GM21825 (cell line): ENCODE data around the gene DDX39B.
A peak's percentile ranks its signal among the peaks of the same experiment; 100 is the strongest.
"Not testable (repeated sequence)": the region's sequence is repeated elsewhere in the genome, so short reads cannot be mapped to it uniquely, and the experiment has no call there.

ENCODE experiments used
- ATAC-seq: cut with Tn5 transposase; IDR thresholded peaks from one replicate; pipeline ENCODE4 v1.9.1; 2021; ENCODE audit warnings: mild to moderate bottlenecking, moderate library complexity; ENCODE audit not compliant: unreplicated experiment

Gene DDX39B

GRCh38 chr6:31529329-31530150, 12.3 kb downstream of the DDX39B start:
- ATAC-seq, result no peak

GRCh38 chr6:31528821-31529328, 12.9 kb downstream of the DDX39B start, which contains the start of gene MCCD1:
Gene MCCD1 (plus strand): TSS chr6:31528962. CDS start chr6:31529015, 53 bp downstream.
- no peak for ATAC-seq

DNA sequence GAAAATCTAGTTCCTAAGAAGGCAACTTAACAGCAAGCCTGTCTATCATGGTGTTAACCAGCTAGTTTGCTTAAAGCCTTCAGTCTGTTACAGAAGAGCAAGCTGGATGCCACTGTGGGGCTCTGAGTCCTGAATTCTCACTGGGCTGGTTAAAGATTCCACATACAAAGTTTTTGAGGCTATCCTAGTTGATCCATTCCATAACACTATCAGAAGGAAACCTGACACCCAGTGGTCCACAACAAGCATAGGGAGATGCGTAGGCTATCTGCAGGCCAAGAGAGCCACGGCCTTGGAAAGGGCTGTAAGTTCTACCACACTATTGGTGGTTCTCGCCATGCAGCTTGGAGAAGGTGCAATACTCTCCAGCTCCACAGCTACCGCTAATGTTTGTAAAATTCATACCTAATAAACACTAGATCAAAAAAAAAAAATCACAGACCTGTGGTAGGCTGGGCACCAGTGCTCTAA, 13.5 kb downstream of the DDX39B start:
- no peak for ATAC-seq

DNA sequence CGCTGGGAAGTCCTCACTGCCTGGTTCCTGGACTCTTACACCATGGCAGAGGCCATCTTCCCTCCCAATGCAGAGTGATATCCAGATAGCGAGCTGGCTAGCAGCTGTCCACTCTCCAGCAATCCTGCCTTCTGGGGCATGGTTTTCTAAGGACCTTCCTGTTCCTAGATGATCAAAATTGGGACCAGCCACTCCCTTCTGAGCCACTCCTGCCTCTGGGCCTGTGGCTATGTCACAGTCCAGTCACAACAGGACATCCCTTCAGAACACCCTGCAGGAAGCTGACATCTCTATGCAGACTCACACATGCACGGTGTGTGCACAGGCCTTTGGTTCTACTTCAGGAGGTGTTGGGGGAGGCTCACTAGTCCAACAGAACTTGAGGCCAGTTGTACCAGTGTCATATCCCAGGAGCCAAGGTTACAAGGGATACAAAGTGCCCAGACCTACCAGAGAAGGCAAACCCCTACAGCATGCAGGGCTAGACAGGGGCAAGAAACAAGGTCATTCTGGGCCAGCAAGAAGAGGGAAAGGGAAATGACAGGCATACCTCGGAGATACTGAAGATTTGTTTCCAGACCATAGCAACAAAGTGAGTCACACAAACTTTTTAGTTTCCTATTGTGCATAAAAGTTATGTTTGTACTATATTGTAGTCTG, 15.7 kb downstream of the DDX39B start:
- no peak for ATAC-seq

DNA sequence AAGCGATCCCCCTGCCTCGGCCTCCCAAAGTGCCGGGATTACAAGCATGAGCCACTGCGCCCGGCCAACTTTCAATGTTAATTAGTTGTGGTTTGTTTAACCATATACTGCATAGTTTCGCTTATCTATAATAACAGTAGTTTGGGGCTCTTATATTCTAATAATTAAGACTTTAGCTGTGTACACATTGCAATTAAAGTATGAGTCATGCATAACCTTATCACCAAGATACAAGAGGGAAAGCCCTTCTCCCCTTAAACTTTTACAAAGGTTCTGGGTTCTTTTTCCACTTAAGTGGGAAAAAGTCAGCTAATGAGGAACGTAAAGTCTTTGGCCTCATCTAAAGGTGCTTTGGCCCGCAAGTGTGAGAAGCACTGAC, 16.3 kb downstream of the DDX39B start:
- no peak for ATAC-seq

GRCh38 chr6:31521835-31522234, 20.0 kb downstream of the DDX39B start:
- no peak for ATAC-seq

DNA sequence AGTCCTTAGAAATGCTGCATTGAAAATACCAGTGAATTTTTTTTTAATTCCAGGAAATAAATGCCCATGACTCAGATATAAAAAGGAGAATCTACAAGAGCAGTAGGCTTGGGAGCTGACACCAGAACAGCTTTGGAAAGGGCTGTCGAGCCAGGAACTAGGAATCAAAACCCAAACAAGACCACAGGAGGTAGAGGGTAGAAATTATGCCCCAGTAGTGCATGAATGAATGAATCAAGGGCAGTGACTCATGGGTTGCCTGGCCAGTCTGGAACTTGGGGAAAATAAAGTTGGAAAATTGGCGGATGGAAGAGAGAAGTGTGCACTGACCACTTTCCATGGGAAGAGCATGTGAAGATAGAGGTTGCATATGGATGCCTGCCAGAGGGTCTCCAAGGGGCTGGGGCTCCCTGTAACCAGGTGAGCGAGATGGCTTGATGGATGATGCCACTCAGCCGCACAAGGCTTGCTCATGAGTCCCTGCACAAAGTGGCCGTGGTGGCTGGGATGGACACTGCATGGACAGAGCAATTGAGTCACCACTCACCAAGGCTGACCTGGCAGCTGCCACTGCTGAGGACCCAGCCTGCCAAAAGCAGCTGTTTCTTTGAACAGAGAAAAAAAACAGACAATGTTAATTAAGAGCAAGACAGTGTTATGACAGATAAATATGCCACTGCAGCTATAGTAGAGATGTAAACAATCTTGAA, 28.2 kb downstream of the DDX39B start:
- ATAC-seq, result no peak

GRCh38 chr6:31510007-31510406, 31.8 kb downstream of the DDX39B start:
- no peak for ATAC-seq

GRCh38 chr6:31509036-31509435, 32.8 kb downstream of the DDX39B start:
- not testable (repeated sequence) for ATAC-seq

DNA sequence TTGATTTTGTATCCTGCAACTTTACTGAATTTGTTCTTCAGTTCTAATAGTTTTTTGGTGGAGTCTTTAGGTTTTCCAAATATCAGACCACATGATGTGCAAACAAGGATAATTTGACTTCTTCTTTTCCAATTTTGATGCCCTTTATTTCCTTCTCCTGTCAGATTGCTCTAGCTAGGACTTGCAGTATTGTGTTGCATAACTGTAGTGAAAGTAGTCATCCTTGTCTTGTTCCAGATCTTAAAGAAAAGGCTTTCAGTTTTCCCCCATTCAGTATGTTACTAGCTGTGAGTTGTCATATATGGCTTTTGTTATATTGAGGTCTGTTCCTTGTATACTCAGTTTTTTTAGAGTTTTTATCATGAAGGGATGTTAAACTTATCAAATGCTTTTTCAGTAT, 39.2 kb downstream of the DDX39B start:
- no peak for ATAC-seq

- ATAC-seq, result not testable (repeated sequence)
These were observed 42.2 kb downstream of the DDX39B start for GRCh38 chr6:31499648-31500047.

- no peak for ATAC-seq
These were observed 43.1 kb downstream of the DDX39B start for GRCh38 chr6:31498748-31499147.

- ATAC-seq, result peak; percentile 47
These were observed 44.0 kb downstream of the DDX39B start, which contains the start of gene MICB for GRCh38 chr6:31497531-31498476. Gene MICB (plus strand): TSS chr6:31498145. CDS start chr6:31498194, 49 bp downstream.

GRCh38 chr6:31496826-31497225, 45.0 kb downstream of the DDX39B start:
- ATAC-seq, result not testable (repeated sequence)

DNA sequence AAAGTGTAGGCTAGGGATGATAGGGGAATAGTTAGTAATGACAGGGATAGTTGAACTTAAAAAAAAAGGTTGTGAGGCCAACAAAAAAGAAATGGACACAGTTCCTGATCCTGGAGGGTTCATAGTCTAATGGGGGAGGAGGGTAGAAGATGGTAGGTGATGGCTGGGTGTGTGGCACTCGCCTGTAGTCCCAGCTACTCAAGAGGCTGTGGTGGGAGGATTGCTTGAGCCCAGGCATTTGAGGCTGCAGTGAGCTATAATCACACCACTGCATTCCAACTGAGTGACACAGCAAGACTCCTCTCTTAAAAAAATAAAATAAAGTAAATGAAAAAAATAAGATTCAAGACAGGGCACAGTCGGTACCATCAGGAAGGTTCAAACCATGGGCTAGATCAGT, 46.2 kb downstream of the DDX39B start:
- no peak for ATAC-seq

DNA sequence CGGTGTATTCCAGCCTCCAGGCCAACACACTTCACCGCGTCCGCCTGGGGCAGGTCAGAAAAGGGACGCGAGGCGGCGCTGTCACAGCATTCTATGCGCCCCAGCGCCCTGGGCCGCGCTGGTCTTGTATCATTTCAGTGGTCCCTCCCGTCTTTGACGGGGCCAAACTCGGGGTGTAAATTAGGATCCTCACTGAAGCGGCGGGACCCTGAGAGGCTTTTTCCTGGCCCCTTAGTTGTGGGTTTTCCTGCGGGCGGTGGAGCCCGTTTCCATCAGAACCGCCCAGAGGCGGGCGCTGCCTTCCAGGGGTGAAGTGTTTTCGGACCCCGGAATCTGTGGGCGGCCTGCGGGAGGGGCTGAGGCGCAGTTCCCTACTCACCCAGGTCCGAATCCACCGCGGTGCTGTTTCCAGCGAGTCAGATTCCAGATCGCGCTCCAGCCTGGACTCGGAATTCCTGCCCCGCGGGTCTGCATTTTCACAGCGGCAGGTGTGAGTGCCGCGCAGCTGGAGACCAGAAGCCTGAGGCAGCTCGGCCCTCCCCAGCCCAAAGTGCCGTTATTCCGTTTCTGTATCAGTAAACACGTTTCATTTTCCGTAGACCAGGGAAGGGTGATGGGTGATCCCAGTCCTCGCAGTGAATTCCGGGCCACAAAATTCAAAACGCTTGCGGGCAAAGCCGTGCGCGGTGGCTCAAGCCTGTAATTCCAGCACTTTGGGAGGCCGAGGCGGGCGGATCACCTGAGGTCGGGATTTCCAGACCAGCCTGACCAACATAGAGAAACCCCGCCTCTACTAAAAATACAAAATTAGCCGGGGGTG, 47.7 kb downstream of the DDX39B start:
- ATAC-seq, result peak; percentile 45

- not testable (repeated sequence) for ATAC-seq
These were observed 48.3 kb downstream of the DDX39B start for GRCh38 chr6:31493550-31493874.

DNA sequence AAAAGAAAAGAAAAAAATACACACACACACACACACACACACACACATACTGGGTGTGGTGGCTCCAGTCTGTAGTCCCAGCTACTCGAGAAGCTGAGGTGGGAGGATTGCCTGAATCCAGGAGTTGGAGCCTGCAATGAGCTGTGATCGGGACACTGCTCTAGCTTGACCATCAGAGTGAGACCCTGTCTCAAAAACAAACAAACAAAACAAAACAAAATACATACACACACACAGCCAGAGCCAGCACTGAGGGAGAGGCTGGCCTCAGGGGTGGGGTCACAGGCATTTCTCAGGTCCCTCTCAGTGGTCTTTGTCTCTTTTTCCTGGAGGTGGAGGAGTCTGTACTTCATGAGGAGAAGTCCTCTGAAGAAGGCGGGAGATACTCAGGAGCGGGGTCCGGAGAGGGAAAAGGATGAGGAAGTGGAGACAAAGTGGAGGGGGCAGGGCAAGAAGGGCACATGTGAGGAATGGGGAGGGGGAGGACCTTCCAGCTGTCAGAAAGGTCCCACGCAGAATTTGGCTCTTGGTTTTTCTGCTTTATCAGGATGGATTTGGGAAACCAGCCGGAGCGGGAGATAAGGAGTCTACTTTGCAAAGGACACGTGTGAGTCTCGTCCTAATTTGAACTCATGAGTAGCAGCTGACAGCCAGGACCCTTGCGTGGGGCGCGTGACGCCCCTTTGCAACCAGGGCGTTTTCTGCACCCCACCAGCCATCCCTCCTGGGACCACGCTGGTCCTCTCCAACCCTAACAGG, 51.5 kb downstream of the DDX39B start:
- ATAC-seq, result no peak

DNA sequence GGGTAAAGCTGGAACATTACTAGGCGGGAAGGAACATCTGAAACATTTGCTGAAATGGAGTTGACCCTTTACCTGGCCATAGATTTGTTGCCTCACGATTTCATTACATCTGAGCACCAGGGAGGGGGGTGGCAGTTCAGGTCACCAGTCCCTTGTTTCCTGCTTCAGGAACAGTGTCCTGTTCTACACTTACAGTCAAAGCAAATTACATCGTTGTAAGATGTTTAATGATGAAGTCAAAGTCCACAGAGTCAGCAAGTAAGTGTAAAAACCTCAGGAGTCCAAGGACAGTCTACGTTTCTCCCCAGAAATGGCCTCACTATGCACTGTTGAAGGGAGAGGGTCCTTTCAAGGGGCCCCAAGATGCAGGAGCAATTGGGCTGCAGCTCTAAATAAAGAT, 52.7 kb downstream of the DDX39B start:
- no peak for ATAC-seq
